GM12878 (cell line): ENCODE results near the gene SH3BGRL2. TPM values are rescaled to one million over a fixed set of nuclear protein-coding genes. Genes with fewer than 3 reads are reported as not detected.

Experiments used
- ATAC-seq: fragments of 200-7000 bp; cut with Tn5 transposase; 3 replicates; pipeline ENCODE4 v1.9.1; 2020; ENCODE audit warnings: mild to moderate bottlenecking, moderate library complexity
- BruUV-seq: library from RNA; stranded (reverse); fragments of 400-500 nt; replicated peaks from 2 replicates; lab custom pipeline; 2021; lab: Mats Ljungman, UMichigan
- CTCF ChIA-PET: fragments of 300-600 bp; sonication (Branson Sonifier 250); formaldehyde crosslinking; extraction: SDS; loops from one replicate; lab custom pipeline; 2021; ENCODE audit warnings: inconsistent platforms; lab: Yijun Ruan, JAX
- POLR2A ChIA-PET: fragments of 350-600 bp; formaldehyde crosslinking; extraction: SDS; loops from one replicate; lab custom pipeline; 2021; ENCODE audit warnings: inconsistent platforms; lab: Charles Lee
- RAD21 ChIA-PET: fragments of 300-600 bp; sonication (Branson Sonifier 250); formaldehyde crosslinking; loops from one replicate; lab custom pipeline; 2023; ENCODE audit warnings: antibody characterized with exemption; ENCODE audit not compliant: unreplicated experiment; lab: Charles Lee
- SMC1A ChIA-PET: fragments of 300-600 bp; sonication (Branson Sonifier 250); formaldehyde crosslinking; loops from one replicate; lab custom pipeline; 2023; ENCODE audit not compliant: unreplicated experiment, uncharacterized antibody; lab: Charles Lee
- DNase-seq: peaks from one replicate; pipeline ENCODE4 v3.0.0-alpha.2; 2011; ENCODE audit warnings: low read depth, low spot score
- FAIRE-seq: peaks from 3 replicates; lab custom pipeline; 2011; peaks lifted over from hg19 to GRCh38; lab: Jason Lieb, UNC
- H2AFZ ChIP-seq: 2 replicates; pipeline ENCODE4 v1.6.0; 2011; ENCODE audit warnings: low read depth, low read length, control low read depth; ENCODE audit not compliant: control insufficient read depth
- H3K27ac ChIP-seq: 2 replicates; pipeline ENCODE4 v1.5.1; 2011; ENCODE audit warnings: control low read depth; ENCODE audit not compliant: control insufficient read depth, insufficient read depth
- H3K27me3 ChIP-seq, 2 experiments: replicated peaks in 1 of 2; 2 replicates each; pipeline versions ENCODE4 v1.6.0 to v1.6.1; 2011; ENCODE audit warnings: low read length in 1 of 2; ENCODE audit not compliant: control insufficient read depth in 2 of 2, insufficient read depth in 2 of 2
- H3K36me3 ChIP-seq, 2 experiments: 2 replicates each; pipeline ENCODE4 v1.5.1; 2011; ENCODE audit warnings: low read length in 1 of 2; ENCODE audit not compliant: control insufficient read depth in 2 of 2, insufficient read depth in 2 of 2
- H3K4me1 ChIP-seq: 2 replicates; pipeline ENCODE4 v1.6.1; 2011; ENCODE audit warnings: mild to moderate bottlenecking, low read length, moderate library complexity, mixed read lengths; ENCODE audit not compliant: control insufficient read depth, insufficient read depth
- H3K4me2 ChIP-seq: 2 replicates; pipeline ENCODE4 v1.6.0; 2011; ENCODE audit warnings: control low read depth; ENCODE audit not compliant: control insufficient read depth, insufficient read depth
- H3K4me3 ChIP-seq: fragments of 200-600 bp; sonication (generic); 2 replicates; pipeline ENCODE4 v1.5.1; 2016
- H3K79me2 ChIP-seq: 2 replicates; pipeline ENCODE4 v1.6.0; 2011; ENCODE audit warnings: low read length; ENCODE audit not compliant: control insufficient read depth, insufficient read depth
- H3K9ac ChIP-seq: 2 replicates; pipeline ENCODE4 v1.8.0; 2011; ENCODE audit warnings: low read length, control low read depth, mixed read lengths; ENCODE audit not compliant: control insufficient read depth, insufficient read depth
- H3K9me3 ChIP-seq: replicated peaks from 3 replicates; pipeline ENCODE4 v1.5.1; 2011; ENCODE audit warnings: mild to moderate bottlenecking, low read length; ENCODE audit not compliant: control insufficient read depth, insufficient read depth
- H4K20me1 ChIP-seq: 2 replicates; pipeline ENCODE4 v1.6.0; 2011; ENCODE audit not compliant: control insufficient read depth, insufficient read depth
- BMI1 ChIP-seq: fragments of 450-650 bp; IDR thresholded peaks from 2 replicates; pipeline ENCODE4 v1.6.1; 2016; ENCODE audit warnings: mild to moderate bottlenecking, moderate library complexity, borderline replicate concordance
- CHD2 ChIP-seq: IDR thresholded peaks from 2 replicates; pipeline ENCODE4 v1.6.1; 2011; ENCODE audit warnings: low read depth, low read length, improper control_type of control experiment, borderline replicate concordance
- CREB1 ChIP-seq: IDR thresholded peaks from 2 replicates; pipeline ENCODE4 v1.6.1; 2012; ENCODE audit warnings: low read depth, mild to moderate bottlenecking, inconsistent platforms
- TBL1XR1 ChIP-seq: IDR thresholded peaks from 2 replicates; pipeline ENCODE4 v1.6.1; 2012; ENCODE audit warnings: low read depth, low read length, improper control_type of control experiment
- YY1 ChIP-seq: IDR thresholded peaks from 2 replicates; pipeline ENCODE4 v1.6.1; 2011; ENCODE audit warnings: low read depth, mild to moderate bottlenecking, low read length
- WGBS: methylation state at CpG from one replicate; pipeline ENCODE4 v1.1.6; 2016; ENCODE audit warnings: low lambda C conversion rate; ENCODE audit not compliant: insufficient replicate concordance, insufficient coverage; ENCODE audit errors: missing lambda C conversion rate; 5-methylcytosine and 5-hydroxymethylcytosine counted together
- in situ Hi-C: fragments of 300-500 bp; cut with MboI; formaldehyde crosslinking; loops from 9 replicates; pipeline ENCODE4 v1.14.3; 2018; ENCODE audit warnings: mixed read lengths
- intact Hi-C: fragments of 100-400 bp; cut with micrococcal nuclease; formaldehyde crosslinking; loops from one replicate; pipeline ENCODE4 v1.14.2; 2022; ENCODE audit not compliant: unreplicated experiment
- polyA plus RNA-seq, 11 experiments: library from polyadenylated mRNA; depleted of rRNA in 4 of 11; unstranded in 6 of 11; stranded (reverse) in 5 of 11; fragments of >200 nt; fragmentation: Nextera tagmentation in 4 of 11; fragmentation: Illumina TruSeq in 1 of 11; extraction: Ambion mirVana in 4 of 11; extraction: Trizol in 1 of 11; gene quantifications; 1 replicate in 1 of 11; 2 replicates in 10 of 11; pipeline versions ENCODE4 v1.2.1 to v1.2.3, GENCODE V29; 2011 to 2016; ENCODE audit warnings: inconsistent platforms in 2 of 11, missing spikeins in 2 of 11, low read depth in 1 of 11
- total RNA-seq, 4 experiments: library from RNA; depleted of rRNA in 3 of 4; stranded (reverse); fragments of >200 nt in 3 of 4; fragmentation: Illumina TruSeq in 1 of 4; extraction: Trizol in 1 of 4; gene quantifications; 2 replicates each; pipeline versions ENCODE4 v1.2.1 to v1.2.3, GENCODE V29; 2013 to 2021
- TF ChIP-seq, protein P1 (sequence below): fragments of 150-350 bp; IDR thresholded peaks from 2 replicates; pipeline ENCODE4 v1.6.1; 2014; ENCODE audit warnings: mild to moderate bottlenecking, low read depth, low read length
- TF ChIP-seq, protein P2 (sequence below): fragments of 450-650 bp; IDR thresholded peaks from 2 replicates; pipeline ENCODE4 v1.6.1; 2017; ENCODE audit warnings: mild to moderate bottlenecking, moderate library complexity

Gene SH3BGRL2
- total and polyA plus RNA-seq, 10 of the 15 experiments (the other 5 are each of a cell fraction or from before 2014, with no cell fraction given): 0.03 to 0.37 (median 0.21) TPM

DNA sequence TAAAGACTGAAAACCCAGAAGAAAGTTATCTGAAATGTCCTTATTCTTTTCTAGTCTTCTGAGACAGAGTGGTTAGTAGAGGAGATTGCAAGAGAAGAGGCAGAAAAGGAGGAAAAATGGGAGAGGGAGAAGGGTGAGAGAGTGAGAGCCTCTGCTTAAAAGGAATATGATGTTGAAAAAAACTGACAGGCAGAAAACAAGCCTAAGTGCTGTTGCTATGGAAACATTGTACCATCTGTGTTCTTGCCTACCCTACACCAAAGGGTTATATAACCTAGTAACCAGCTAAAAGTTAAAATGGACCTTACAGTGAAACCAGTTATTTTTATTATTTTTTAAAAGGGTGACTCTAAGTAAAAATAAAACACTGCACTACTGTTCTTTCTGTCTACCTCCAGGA, 28.3 kb upstream of the SH3BGRL2 start (continued):
- TF ChIP-seq CHD2 (no peak), BMI1 (no peak), CREB1 (no peak), YY1 (no peak), TBL1XR1 (no peak)
- TF ChIP-seq, protein P1, sequence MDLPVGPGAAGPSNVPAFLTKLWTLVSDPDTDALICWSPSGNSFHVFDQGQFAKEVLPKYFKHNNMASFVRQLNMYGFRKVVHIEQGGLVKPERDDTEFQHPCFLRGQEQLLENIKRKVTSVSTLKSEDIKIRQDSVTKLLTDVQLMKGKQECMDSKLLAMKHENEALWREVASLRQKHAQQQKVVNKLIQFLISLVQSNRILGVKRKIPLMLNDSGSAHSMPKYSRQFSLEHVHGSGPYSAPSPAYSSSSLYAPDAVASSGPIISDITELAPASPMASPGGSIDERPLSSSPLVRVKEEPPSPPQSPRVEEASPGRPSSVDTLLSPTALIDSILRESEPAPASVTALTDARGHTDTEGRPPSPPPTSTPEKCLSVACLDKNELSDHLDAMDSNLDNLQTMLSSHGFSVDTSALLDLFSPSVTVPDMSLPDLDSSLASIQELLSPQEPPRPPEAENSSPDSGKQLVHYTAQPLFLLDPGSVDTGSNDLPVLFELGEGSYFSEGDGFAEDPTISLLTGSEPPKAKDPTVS: no peak
- TF ChIP-seq, all 136 proteins: peak for 0

DNA sequence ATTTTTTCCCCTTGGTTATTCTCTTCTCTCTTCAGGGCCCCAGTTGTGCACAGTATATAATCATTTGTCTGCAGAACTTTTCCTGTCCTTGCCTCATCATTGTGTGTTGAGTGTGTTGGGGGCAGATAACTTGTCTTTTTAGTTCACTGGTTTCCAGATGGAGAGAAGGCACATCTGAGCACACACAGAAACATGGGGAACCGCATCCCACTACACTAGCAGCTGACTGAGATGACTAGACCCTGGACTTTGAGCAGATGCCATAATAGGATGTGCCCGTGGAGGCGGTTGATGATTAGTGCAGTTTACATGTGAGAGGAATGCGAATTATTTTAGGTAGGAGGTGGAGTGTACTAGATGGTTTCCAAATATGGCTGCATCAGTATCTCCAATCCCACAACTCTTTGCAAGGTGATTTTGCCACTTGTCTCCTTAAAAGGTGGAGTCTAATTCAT, 26.5 kb upstream of the SH3BGRL2 start:
- no peak for ATAC-seq
- TF ChIP-seq, protein P2, sequence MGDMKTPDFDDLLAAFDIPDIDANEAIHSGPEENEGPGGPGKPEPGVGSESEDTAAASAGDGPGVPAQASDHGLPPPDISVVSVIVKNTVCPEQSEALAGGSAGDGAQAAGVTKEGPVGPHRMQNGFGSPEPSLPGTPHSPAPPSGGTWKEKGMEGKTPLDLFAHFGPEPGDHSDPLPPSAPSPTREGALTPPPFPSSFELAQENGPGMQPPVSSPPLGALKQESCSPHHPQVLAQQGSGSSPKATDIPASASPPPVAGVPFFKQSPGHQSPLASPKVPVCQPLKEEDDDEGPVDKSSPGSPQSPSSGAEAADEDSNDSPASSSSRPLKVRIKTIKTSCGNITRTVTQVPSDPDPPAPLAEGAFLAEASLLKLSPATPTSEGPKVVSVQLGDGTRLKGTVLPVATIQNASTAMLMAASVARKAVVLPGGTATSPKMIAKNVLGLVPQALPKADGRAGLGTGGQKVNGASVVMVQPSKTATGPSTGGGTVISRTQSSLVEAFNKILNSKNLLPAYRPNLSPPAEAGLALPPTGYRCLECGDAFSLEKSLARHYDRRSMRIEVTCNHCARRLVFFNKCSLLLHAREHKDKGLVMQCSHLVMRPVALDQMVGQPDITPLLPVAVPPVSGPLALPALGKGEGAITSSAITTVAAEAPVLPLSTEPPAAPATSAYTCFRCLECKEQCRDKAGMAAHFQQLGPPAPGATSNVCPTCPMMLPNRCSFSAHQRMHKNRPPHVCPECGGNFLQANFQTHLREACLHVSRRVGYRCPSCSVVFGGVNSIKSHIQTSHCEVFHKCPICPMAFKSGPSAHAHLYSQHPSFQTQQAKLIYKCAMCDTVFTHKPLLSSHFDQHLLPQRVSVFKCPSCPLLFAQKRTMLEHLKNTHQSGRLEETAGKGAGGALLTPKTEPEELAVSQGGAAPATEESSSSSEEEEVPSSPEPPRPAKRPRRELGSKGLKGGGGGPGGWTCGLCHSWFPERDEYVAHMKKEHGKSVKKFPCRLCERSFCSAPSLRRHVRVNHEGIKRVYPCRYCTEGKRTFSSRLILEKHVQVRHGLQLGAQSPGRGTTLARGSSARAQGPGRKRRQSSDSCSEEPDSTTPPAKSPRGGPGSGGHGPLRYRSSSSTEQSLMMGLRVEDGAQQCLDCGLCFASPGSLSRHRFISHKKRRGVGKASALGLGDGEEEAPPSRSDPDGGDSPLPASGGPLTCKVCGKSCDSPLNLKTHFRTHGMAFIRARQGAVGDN: no peak
- TF ChIP-seq, all 136 proteins: peak for 0
- Histone ChIP-seq H3K4me2 (no peak overlapping the region), H3K79me2 (no peaks in the 10 kb centered on the region), H4K20me1 (no peaks in the 10 kb centered on the region), H3K9me3 (no peaks in the 10 kb centered on the region), H3K27me3 (no peaks in the 10 kb centered on the region; a peak in 1 of 4 replicates), H3K9ac (no peak overlapping the region), H3K4me1 (no peaks in the 10 kb centered on the region), H3K27ac (no peak overlapping the region), H3K36me3 (no peaks in the 10 kb centered on the region), H2AFZ (no peak overlapping the region), H3K4me3 (no peak overlapping the region)
- intact Hi-C loops (no loop called here), in situ Hi-C loops (no loop called here)
- DNase-seq: no peak
- ChIA-PET POLR2A (no interaction called here), RAD21 (no interaction called here), SMC1A (no interaction called here), CTCF (no interaction called here)
- FAIRE-seq: no peak
- no TSS peak for BruUV-seq
- WGBS: 74% methylated on average over 4 of the region's 4 CpGs
